ENCODE data around the gene DEFB123. TPM values are rescaled to one million over a fixed set of nuclear protein-coding genes. Genes with fewer than 3 reads are reported as not detected.
"Not testable (repeated sequence)": the region's sequence is repeated elsewhere in the genome, so short reads cannot be mapped to it uniquely, and the experiment has no call there.

DEFB123 gene
- not detected for total RNA-seq

DNA sequence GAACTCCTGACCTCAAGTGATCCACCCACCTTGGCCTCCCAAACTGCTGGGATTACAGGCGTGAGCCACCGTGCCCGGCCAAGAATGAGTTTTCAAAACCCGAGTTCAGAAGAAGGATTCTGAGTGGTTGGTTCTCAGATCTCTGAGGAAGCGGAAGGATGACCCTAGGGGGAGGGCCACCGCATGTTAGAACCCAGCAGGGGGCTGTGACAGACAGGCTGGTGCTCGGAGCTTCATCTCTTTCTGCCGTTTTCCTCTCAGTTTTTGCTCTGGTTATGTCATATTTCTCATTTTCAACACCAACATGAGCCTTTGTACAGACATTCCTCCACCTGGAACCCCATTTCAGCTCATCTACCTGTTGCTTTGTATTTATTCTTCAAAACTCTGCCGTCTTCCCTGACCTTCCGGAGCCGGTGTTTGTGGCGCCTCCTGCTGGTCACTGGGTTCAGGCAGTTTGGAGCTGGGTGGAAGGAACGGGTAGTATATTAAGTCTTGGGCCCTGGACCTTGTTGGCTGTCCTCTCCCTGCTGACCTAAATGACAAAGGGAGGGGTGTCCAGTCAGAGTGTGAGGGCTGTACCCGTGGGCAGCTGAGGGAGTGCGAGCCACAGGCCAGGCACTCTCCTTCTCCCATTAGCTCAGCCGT lies at the start of gene DEFB123:
Gene DEFB123 (plus strand): TSS at position 621 of the 648 bp plus-strand sequence. CDS start 67 bp downstream, outside the sequence.
- H3K4me1 Mint-ChIP-seq (ENCODE audit: low read depth), result no peaks in the 10 kb centered on the region
- POLR2A ChIA-PET, result no interaction called here
- no peaks in the 10 kb centered on the region for H3K27me3 Mint-ChIP-seq (ENCODE audit: low read depth)
- H3K4me3 Mint-ChIP-seq, result no peak within 1 kb of the TSS
- ATAC-seq (no peak), DNase-seq (no peak)
- no peaks in the 10 kb centered on the region for H3K9me3 Mint-ChIP-seq (ENCODE audit: insufficient read depth)
- H3K36me3 Mint-ChIP-seq (ENCODE audit: low read depth), result no peaks in the 10 kb centered on the region
- CTCF ChIA-PET, result interaction anchor here (0.6 to 1.4 kb wide), 3 partner anchors 14 to 28 kb away, joined by 3 to 5 read pairs (median 4); no protein-coding TSS in a partner anchor
- no peak within 1 kb of the TSS for H3K27ac Mint-ChIP-seq

GRCh38 chr20:31392836-31393235 lies 47.6 kb upstream of the DEFB123 start:
- ATAC-seq (no peak), DNase-seq (no peak)
- Mint-ChIP-seq H3K4me1 (ENCODE audit: low read depth) (no peaks in the 10 kb centered on the region), H3K9me3 (ENCODE audit: insufficient read depth) (no peaks in the 10 kb centered on the region), H3K27me3 (ENCODE audit: low read depth) (peaks cover 2% of the 10 kb centered on the region), H3K4me3 (no peak overlapping the region), H3K36me3 (ENCODE audit: low read depth) (no peaks in the 10 kb centered on the region), H3K27ac (no peak overlapping the region)
- POLR2A ChIA-PET, result no interaction called here
- CTCF ChIA-PET, result no interaction called here

DNA sequence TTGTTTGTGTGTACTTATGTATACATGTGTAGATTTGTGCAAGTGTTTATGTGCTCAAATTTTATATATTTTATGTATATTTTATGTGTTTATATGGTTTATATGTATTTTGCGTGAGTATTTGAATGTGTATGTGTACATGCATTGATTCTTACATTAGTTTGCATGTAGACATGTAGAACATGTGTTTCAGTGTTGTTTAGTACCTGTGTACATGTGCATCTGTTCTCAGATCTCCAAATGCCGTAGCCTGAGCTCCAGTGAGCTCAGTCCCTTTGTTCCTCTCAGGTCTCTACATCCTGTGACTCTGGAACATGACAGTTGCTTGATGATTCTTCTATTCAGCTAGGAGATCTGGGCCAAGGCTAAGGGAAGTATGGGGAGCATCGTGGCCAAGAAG lies 45.5 kb upstream of the DEFB123 start:
- Mint-ChIP-seq H3K9me3 (ENCODE audit: insufficient read depth) (no peaks in the 10 kb centered on the region), H3K36me3 (ENCODE audit: low read depth) (no peaks in the 10 kb centered on the region), H3K27me3 (ENCODE audit: low read depth) (peaks cover 2% of the 10 kb centered on the region), H3K4me3 (no peak overlapping the region), H3K27ac (no peak overlapping the region), H3K4me1 (ENCODE audit: low read depth) (no peaks in the 10 kb centered on the region)
- ATAC-seq (no peak), DNase-seq (no peak)
- ChIA-PET CTCF (no interaction called here), POLR2A (no interaction called here)

DNA sequence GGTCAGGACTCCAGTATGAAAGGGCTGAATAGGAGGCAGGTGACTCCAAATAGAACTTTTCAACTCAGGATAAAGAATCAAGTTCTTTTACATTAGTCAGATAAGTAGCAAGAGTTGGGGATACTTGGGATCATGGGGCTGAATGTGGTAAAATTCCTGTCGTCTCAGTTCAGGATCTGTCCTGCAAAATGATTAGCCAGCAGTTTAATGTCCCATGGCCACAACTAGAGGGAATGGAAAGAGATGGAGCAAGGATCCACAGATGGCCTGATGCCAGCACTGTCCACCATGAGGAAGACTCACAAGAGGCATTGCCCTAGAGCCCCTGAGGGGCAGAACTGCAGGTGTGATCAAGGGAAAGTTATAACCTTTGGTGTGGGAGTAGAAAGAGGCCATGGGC lies 36.5 kb upstream of the DEFB123 start:
- no peak for DNase-seq
- Mint-ChIP-seq H3K4me1 (ENCODE audit: low read depth) (no peaks in the 10 kb centered on the region), H3K27ac (no peak overlapping the region), H3K27me3 (ENCODE audit: low read depth) (no peaks in the 10 kb centered on the region), H3K4me3 (no peak overlapping the region), H3K9me3 (ENCODE audit: insufficient read depth) (no peaks in the 10 kb centered on the region), H3K36me3 (ENCODE audit: low read depth) (no peaks in the 10 kb centered on the region)
- no peak for ATAC-seq
- POLR2A ChIA-PET, result no interaction called here
- CTCF ChIA-PET, result interaction anchor here (1.1 kb wide), 1 partner anchor 99 kb away, joined by 4 read pairs; no protein-coding TSS in a partner anchor

DNA sequence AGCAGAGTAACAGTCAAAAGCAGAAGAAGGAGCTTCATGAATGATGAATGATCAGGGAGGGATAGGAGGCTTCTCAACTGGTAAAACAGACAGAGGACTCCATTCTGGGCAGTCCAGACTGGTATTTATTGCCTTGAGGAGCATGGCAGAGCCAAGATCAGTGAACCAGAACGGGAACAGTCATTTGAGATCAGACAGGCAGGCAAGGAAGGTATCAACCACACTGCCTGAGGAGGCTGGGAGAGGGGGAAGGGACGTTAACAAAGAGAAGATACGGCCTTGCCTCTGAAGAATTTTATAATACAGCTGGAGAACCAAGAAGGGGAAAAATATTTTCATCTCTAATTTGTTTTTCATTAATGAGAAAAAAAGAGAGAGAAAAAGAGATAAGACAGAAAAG lies 34.3 kb upstream of the DEFB123 start, which contains the start of gene DEFB121:
Gene DEFB121 (minus strand): TSS at position 101 of the 400 bp plus-strand sequence. CDS start 63 bp downstream, at position 38.
- H3K27ac Mint-ChIP-seq, result no peak within 1 kb of the TSS
- no peak for ATAC-seq
- ChIA-PET POLR2A (no interaction called here), CTCF (interaction anchor here (1.3 kb wide), 1 partner anchor 91 kb away, joined by 3 read pairs; no protein-coding TSS in a partner anchor)
- H3K4me3 Mint-ChIP-seq, result no peak within 1 kb of the TSS
- no peaks in the 10 kb centered on the region for H3K9me3 Mint-ChIP-seq (ENCODE audit: insufficient read depth)
- DNase-seq, result no peak
- no peaks in the 10 kb centered on the region for H3K27me3 Mint-ChIP-seq (ENCODE audit: low read depth)
- no peaks in the 10 kb centered on the region for H3K36me3 Mint-ChIP-seq (ENCODE audit: low read depth)
- H3K4me1 Mint-ChIP-seq (ENCODE audit: low read depth), result no peaks in the 10 kb centered on the region

- Mint-ChIP-seq H3K4me1 (ENCODE audit: low read depth) (no peaks in the 10 kb centered on the region), H3K4me3 (no peak overlapping the region), H3K9me3 (ENCODE audit: insufficient read depth) (no peaks in the 10 kb centered on the region), H3K27me3 (ENCODE audit: low read depth) (no peaks in the 10 kb centered on the region), H3K36me3 (ENCODE audit: low read depth) (no peaks in the 10 kb centered on the region), H3K27ac (no peak overlapping the region)
- DNase-seq, result no peak
- no peak for ATAC-seq
- ChIA-PET CTCF (no interaction called here), POLR2A (no interaction called here)
Measured at GRCh38 chr20:31410011-31410410, 30.4 kb upstream of the DEFB123 start.

DNA sequence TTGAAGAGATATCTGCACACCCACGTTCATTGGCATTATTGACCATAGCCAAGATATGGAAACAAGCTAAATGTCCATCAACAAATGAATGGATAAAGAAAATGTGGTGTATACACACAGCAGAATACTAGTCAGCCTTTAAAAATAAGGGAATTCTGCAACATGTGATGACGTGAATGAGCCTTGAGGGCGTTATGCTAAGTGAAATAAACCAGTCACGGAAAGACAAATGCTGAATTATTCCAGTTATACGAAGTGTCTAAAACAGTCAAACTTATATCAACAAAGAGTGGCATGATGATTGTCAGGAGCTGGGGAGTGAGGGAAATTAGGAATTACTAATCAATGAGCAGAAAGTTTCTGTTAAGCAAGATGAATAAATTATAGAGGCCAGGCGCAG lies 26.1 kb upstream of the DEFB123 start:
- Mint-ChIP-seq H3K4me3 (no peak overlapping the region), H3K27ac (no peak overlapping the region), H3K36me3 (ENCODE audit: low read depth) (no peaks in the 10 kb centered on the region), H3K9me3 (ENCODE audit: insufficient read depth) (no peaks in the 10 kb centered on the region), H3K27me3 (ENCODE audit: low read depth) (no peaks in the 10 kb centered on the region), H3K4me1 (ENCODE audit: low read depth) (no peaks in the 10 kb centered on the region)
- ATAC-seq, result no peak
- ChIA-PET POLR2A (no interaction called here), CTCF (interaction anchor here (1.0 kb wide), 1 partner anchor 88 kb away, joined by 3 read pairs; no protein-coding TSS in a partner anchor)
- DNase-seq, result no peak

GRCh38 chr20:31415653-31416052 lies 24.8 kb upstream of the DEFB123 start:
- H3K9me3 Mint-ChIP-seq (ENCODE audit: insufficient read depth), result no peaks in the 10 kb centered on the region
- ChIA-PET CTCF (no interaction called here), POLR2A (no interaction called here)
- no peaks in the 10 kb centered on the region for H3K36me3 Mint-ChIP-seq (ENCODE audit: low read depth)
- H3K27me3 Mint-ChIP-seq (ENCODE audit: low read depth), result no peaks in the 10 kb centered on the region
- H3K4me1 Mint-ChIP-seq (ENCODE audit: low read depth), result no peaks in the 10 kb centered on the region
- DNase-seq, result no peak
- no peak overlapping the region for H3K27ac Mint-ChIP-seq
- no peak overlapping the region for H3K4me3 Mint-ChIP-seq
- ATAC-seq, result no peak

DNA sequence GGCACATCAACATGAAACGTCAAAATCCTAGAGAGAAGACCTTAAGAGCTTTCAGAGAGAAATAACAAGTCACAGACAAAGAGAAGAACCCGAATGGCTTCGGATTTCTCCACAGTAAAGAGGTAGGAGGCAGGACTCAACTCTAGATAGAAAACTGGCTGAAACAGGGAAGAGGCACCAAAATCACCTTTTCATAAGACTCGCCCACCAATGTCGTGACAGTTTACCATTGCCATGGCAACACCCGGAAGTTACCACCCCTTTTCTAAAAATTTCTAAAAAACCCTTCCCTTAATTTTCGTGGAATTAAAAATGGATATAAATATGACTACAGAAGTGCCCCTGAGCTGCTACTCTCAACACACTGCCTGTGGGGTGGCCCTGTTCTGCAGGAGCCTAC lies 22.1 kb upstream of the DEFB123 start:
- no peak overlapping the region for H3K27ac Mint-ChIP-seq
- POLR2A ChIA-PET, result no interaction called here
- no peak for DNase-seq
- H3K4me3 Mint-ChIP-seq, result no peak overlapping the region
- peaks cover 4% of the 10 kb centered on the region for H3K27me3 Mint-ChIP-seq (ENCODE audit: low read depth)
- no peak for ATAC-seq
- no peaks in the 10 kb centered on the region for H3K36me3 Mint-ChIP-seq (ENCODE audit: low read depth)
- no peaks in the 10 kb centered on the region for H3K4me1 Mint-ChIP-seq (ENCODE audit: low read depth)
- CTCF ChIA-PET, result no interaction called here
- H3K9me3 Mint-ChIP-seq (ENCODE audit: insufficient read depth), result no peaks in the 10 kb centered on the region

DNA sequence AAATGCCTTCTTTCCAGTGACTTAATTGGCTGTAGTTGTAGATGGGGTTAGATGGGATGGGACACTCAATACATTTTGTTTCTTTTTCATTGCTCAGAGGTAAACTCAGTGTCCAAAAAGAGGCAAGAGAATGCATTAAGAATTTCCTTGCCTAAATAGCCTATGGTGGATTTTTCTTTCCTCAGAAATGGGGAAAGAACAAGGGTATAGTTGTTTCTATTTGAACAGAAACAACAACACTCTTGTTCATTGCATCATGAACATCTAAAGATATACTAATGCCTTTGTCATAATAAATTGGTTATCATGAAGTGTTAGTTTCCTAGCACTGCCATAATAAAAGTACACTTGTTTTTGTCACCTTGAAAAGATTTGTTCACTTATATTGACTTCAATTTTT lies 14.6 kb upstream of the DEFB123 start:
- Mint-ChIP-seq H3K36me3 (ENCODE audit: low read depth) (no peaks in the 10 kb centered on the region), H3K9me3 (ENCODE audit: insufficient read depth) (no peaks in the 10 kb centered on the region), H3K27me3 (ENCODE audit: low read depth) (peaks cover 7% of the 10 kb centered on the region), H3K4me1 (ENCODE audit: low read depth) (no peaks in the 10 kb centered on the region), H3K4me3 (no peak overlapping the region), H3K27ac (no peak overlapping the region)
- DNase-seq, result no peak
- ATAC-seq, result no peak
- POLR2A ChIA-PET, result no interaction called here
- CTCF ChIA-PET, result no interaction called here

GRCh38 chr20:31426891-31427551 lies 13.4 kb upstream of the DEFB123 start:
- POLR2A ChIA-PET; H3K27me3 Mint-ChIP-seq (ENCODE audit: low read depth); H3K27ac Mint-ChIP-seq; H3K4me3 Mint-ChIP-seq; H3K36me3 Mint-ChIP-seq (ENCODE audit: low read depth); ATAC-seq; H3K4me1 Mint-ChIP-seq (ENCODE audit: low read depth); DNase-seq; CTCF ChIA-PET; H3K9me3 Mint-ChIP-seq (ENCODE audit: insufficient read depth): not testable (repeated sequence)

GRCh38 chr20:31427576-31427975 lies 12.9 kb upstream of the DEFB123 start:
- H3K4me1 Mint-ChIP-seq (ENCODE audit: low read depth); H3K27ac Mint-ChIP-seq; ATAC-seq; H3K27me3 Mint-ChIP-seq (ENCODE audit: low read depth); H3K4me3 Mint-ChIP-seq; CTCF ChIA-PET; DNase-seq; H3K9me3 Mint-ChIP-seq (ENCODE audit: insufficient read depth); H3K36me3 Mint-ChIP-seq (ENCODE audit: low read depth); POLR2A ChIA-PET: not testable (repeated sequence)

All from activated CD8-positive, alpha-beta T cell treated with anti-CD3 and anti-CD28 coated beads, Interleukin-2, amount 10 ng/mL, durations not matched to agents 7 days and 5 days (primary cell).